CD4-positive, alpha-beta T cell (primary cell): Measurements from ENCODE around the gene CYGB. TPM values are rescaled to one million over a fixed set of nuclear protein-coding genes. Genes with fewer than 3 reads are reported as not detected.
A peak's percentile ranks its signal among the peaks of the same experiment; 100 is the strongest.
"Not testable (repeated sequence)": the region's sequence is repeated elsewhere in the genome, so short reads cannot be mapped to it uniquely, and the experiment has no call there.

Experiments
- ATAC-seq: fragments of 200-7000 bp; cut with Tn5 transposase; one replicate; pipeline ENCODE4 v1.10.0; 2022; ENCODE audit warnings: mild to moderate bottlenecking; ENCODE audit not compliant: poor library complexity
- CTCF ChIA-PET: fragments of 350-600 bp; sonication (Branson Sonifier 250); formaldehyde crosslinking; loops from one replicate; lab custom pipeline; 2021; ENCODE audit warnings: antibody characterized with exemption, inconsistent platforms; lab: Charles Lee
- POLR2A ChIA-PET: fragments of 350-600 bp; sonication (Branson Sonifier 250); formaldehyde crosslinking; loops from one replicate; lab custom pipeline; 2021; ENCODE audit warnings: antibody characterized with exemption, inconsistent platforms; lab: Charles Lee
- DNase-seq, 14 experiments: peaks; one replicate each; pipeline ENCODE4 v3.0.0-alpha.2; 2013 to 2020; ENCODE audit warnings: mixed read lengths in 2 of 14
- H3K27ac ChIP-seq, 2 donors: one replicate each; pipeline versions ENCODE4 v1.5.1 to v1.7.0; 2013; ENCODE audit warnings: low read length in 2 of 2, low read depth in 1 of 2, mild to moderate bottlenecking in 1 of 2
- H3K27me3 ChIP-seq, 2 experiments: 1 replicate in 1 of 2; 2 replicates in 1 of 2; pipeline versions ENCODE4 v1.6.1 to v1.7.0; 2013; ENCODE audit warnings: low read length in 2 of 2, control low read depth in 1 of 2, mild to moderate bottlenecking in 1 of 2, moderate library complexity in 1 of 2; ENCODE audit not compliant: insufficient read depth in 2 of 2, control insufficient read depth in 1 of 2
- H3K36me3 ChIP-seq: one replicate; pipeline ENCODE4 v1.6.1; 2013; ENCODE audit warnings: low read length, control low read depth; ENCODE audit not compliant: insufficient read depth
- H3K4me1 ChIP-seq: one replicate; pipeline ENCODE4 v1.6.1; 2013; ENCODE audit warnings: low read length, control low read depth; ENCODE audit not compliant: insufficient read depth
- H3K4me3 ChIP-seq: one replicate; pipeline ENCODE4 v1.5.1; 2013; ENCODE audit warnings: mild to moderate bottlenecking, low read length, moderate library complexity
- H3K9me3 ChIP-seq, 2 experiments: 1 replicate in 1 of 2; 2 replicates in 1 of 2; pipeline versions ENCODE4 v1.6.1 to v1.7.0; 2013; ENCODE audit warnings: low read length in 2 of 2, mild to moderate bottlenecking in 2 of 2, control low read depth in 1 of 2, moderate library complexity in 1 of 2; ENCODE audit not compliant: control insufficient read depth in 1 of 2, insufficient read depth in 1 of 2
- H3K27ac Mint-ChIP-seq: one replicate; pipeline ENCODE4 v1.8.0; 2020; ENCODE audit warnings: mixed read lengths
- H3K27me3 Mint-ChIP-seq: one replicate; pipeline ENCODE4 v1.8.0; 2021; ENCODE audit warnings: mixed read lengths
- H3K36me3 Mint-ChIP-seq: one replicate; pipeline ENCODE4 v1.8.0; 2021; ENCODE audit warnings: low read depth, mixed read lengths
- H3K4me1 Mint-ChIP-seq: one replicate; pipeline ENCODE4 v1.8.0; 2021; ENCODE audit warnings: low read depth, mixed read lengths
- H3K4me3 Mint-ChIP-seq: one replicate; pipeline ENCODE4 v1.8.0; 2020; ENCODE audit warnings: mild to moderate bottlenecking, mixed read lengths
- H3K9me3 Mint-ChIP-seq: one replicate; pipeline ENCODE4 v1.8.0; 2020; ENCODE audit warnings: mixed read lengths
- CTCF ChIP-seq: fragments of 200-600 bp; IDR thresholded peaks from one replicate; pipeline ENCODE4 v1.8.0; 2022; ENCODE audit warnings: antibody characterized with exemption, mild to moderate bottlenecking
- intact Hi-C, 2 experiments: fragments of 100-400 bp; cut with DNase I in 1 of 2; cut with micrococcal nuclease in 1 of 2; formaldehyde crosslinking; loops; one replicate each; pipeline versions ENCODE4 v1.15.1 to v1.9.0; 2023 to 2025; cut with DNase I, micrococcal nuclease
- total RNA-seq, 174 experiments: library from RNA in 2 of 174; stranded (reverse) in 2 of 174; gene quantifications; one replicate each; pipeline ENCODE4 v1.2.3 and lab custom pipeline; 2021 to 2026

CYGB gene
- total RNA-seq, 2 experiments from 2014 or later, result not detected

- Histone ChIP-seq H3K9me3 (no peaks in the 10 kb centered on the region), H3K36me3 (no peaks in the 10 kb centered on the region), H3K4me3 (no peak overlapping the region), H3K27ac (no peak overlapping the region), H3K4me1 (peaks cover 39% of the 10 kb centered on the region), H3K27me3 (no peaks in the 10 kb centered on the region)
- Mint-ChIP-seq H3K9me3 (no peaks in the 10 kb centered on the region), H3K27ac (no peak overlapping the region), H3K4me1 (peaks cover 31% of the 10 kb centered on the region), H3K27me3 (no peaks in the 10 kb centered on the region), H3K36me3 (no peaks in the 10 kb centered on the region), H3K4me3 (no peak overlapping the region)
- DNase-seq (no peak), ATAC-seq (no peak)
- intact Hi-C loops, result no loop called here
- POLR2A ChIA-PET, result interaction anchor here (0.6 to 1.2 kb wide), 2 partner anchors 20 to 32 kb away, joined by 4 read pairs; no protein-coding TSS in a partner anchor
- TF ChIP-seq CTCF, result no peak
- CTCF ChIA-PET, result interaction anchor here (1.3 to 3.6 kb wide), 2 partner anchors 98 to 99 kb away, joined by 4 to 60 read pairs; no protein-coding TSS in a partner anchor
Observed at GRCh38 chr17:76524598-76525512, 12.7 kb downstream of the CYGB start.

- CTCF ChIA-PET, result interaction anchor here (0.7 to 3.6 kb wide), 30 partner anchors 10 to 229 kb away, joined by 3 to 60 read pairs (median 4); partner anchors contain the start of genes CYGB, PRCD, ST6GALNAC2 and UBE2O
- no peak overlapping the region for H3K4me3 Mint-ChIP-seq
- peak; percentile 99 for TF ChIP-seq CTCF
- DNase-seq, result peak; percentile 66 to 93 (median 81)
- POLR2A ChIA-PET, result interaction anchor here (0.6 to 1.6 kb wide), 8 partner anchors 14 to 191 kb away, joined by 3 to 11 read pairs (median 4); no protein-coding TSS in a partner anchor
- no peak overlapping the region for H3K27ac ChIP-seq
- no peaks in the 10 kb centered on the region for H3K27me3 Mint-ChIP-seq
- peaks cover 26% of the 10 kb centered on the region for H3K4me1 Mint-ChIP-seq
- H3K27ac Mint-ChIP-seq, result peak overlapping the region; percentile 41
- peak; percentile 88 for ATAC-seq
- H3K4me3 ChIP-seq, result no peak overlapping the region
- H3K4me1 ChIP-seq, result peaks cover 35% of the 10 kb centered on the region
- intact Hi-C loops, result loop anchor here (1.0 to 2.0 kb wide), 6 partner anchors 24 to 192 kb away; no protein-coding TSS in a partner anchor
- no peaks in the 10 kb centered on the region for H3K36me3 ChIP-seq
- H3K9me3 Mint-ChIP-seq, result no peaks in the 10 kb centered on the region
- H3K9me3 ChIP-seq, result no peaks in the 10 kb centered on the region
- H3K27me3 ChIP-seq, result no peaks in the 10 kb centered on the region
- H3K36me3 Mint-ChIP-seq, result no peaks in the 10 kb centered on the region
Observed at GRCh38 chr17:76523084-76524037, 14.1 kb downstream of the CYGB start.

- H3K27me3 Mint-ChIP-seq, H3K9me3 Mint-ChIP-seq, H3K36me3 ChIP-seq, H3K4me3 ChIP-seq, DNase-seq, H3K27me3 ChIP-seq, H3K27ac Mint-ChIP-seq, H3K9me3 ChIP-seq, ATAC-seq, H3K4me3 Mint-ChIP-seq, POLR2A ChIA-PET, H3K36me3 Mint-ChIP-seq, H3K27ac ChIP-seq: not testable (repeated sequence)
- CTCF ChIA-PET, result interaction anchor here (2.8 to 3.6 kb wide), 2 partner anchors 101 to 160 kb away, joined by 20 to 60 read pairs; no protein-coding TSS in a partner anchor
- H3K4me1 ChIP-seq, result peaks cover 38% of the 10 kb centered on the region
- H3K4me1 Mint-ChIP-seq, result peaks cover 20% of the 10 kb centered on the region
- intact Hi-C loops, result loop anchor here in 1 of 2 experiments (1.0 to 2.0 kb wide), 4 partner anchors 65 to 193 kb away; no protein-coding TSS in a partner anchor
Observed at GRCh38 chr17:76521683-76522082, 15.8 kb downstream of the CYGB start.
